Skeletal muscle tissue (tissue), 4 donors: Measurements from ENCODE around the gene MACROH2A1. TPM values are rescaled to one million over a fixed set of nuclear protein-coding genes. Genes with fewer than 3 reads are reported as not detected.

Source experiments
- H3K27ac ChIP-seq: one replicate; pipeline ENCODE4 v1.7.0; 2013; ENCODE audit warnings: mild to moderate bottlenecking, low read depth, low read length, inconsistent platforms
- H3K27me3 ChIP-seq, 3 donors: one replicate each; pipeline ENCODE4 v1.7.0; 2013; ENCODE audit warnings: low read length in 3 of 3; ENCODE audit not compliant: control insufficient read depth in 3 of 3, insufficient read depth in 3 of 3
- H3K36me3 ChIP-seq, 3 donors: one replicate each; pipeline ENCODE4 v1.7.0; 2013; ENCODE audit warnings: low read length in 3 of 3; ENCODE audit not compliant: control insufficient read depth in 3 of 3, insufficient read depth in 3 of 3
- H3K4me1 ChIP-seq, 3 donors: one replicate each; pipeline ENCODE4 v1.7.0; 2013; ENCODE audit warnings: low read length in 3 of 3, mild to moderate bottlenecking in 3 of 3; ENCODE audit not compliant: control insufficient read depth in 3 of 3, insufficient read depth in 3 of 3
- H3K4me3 ChIP-seq, 3 donors: one replicate each; pipeline ENCODE4 v1.7.0; 2013; ENCODE audit warnings: low read length in 3 of 3
- H3K9ac ChIP-seq, 3 donors: one replicate each; pipeline ENCODE4 v1.7.0; 2013; ENCODE audit warnings: low read length in 3 of 3, mild to moderate bottlenecking in 3 of 3, moderate library complexity in 2 of 3, low read depth in 1 of 3
- H3K9me3 ChIP-seq, 3 donors: one replicate each; pipeline ENCODE4 v1.7.0; 2013; ENCODE audit warnings: low read length in 3 of 3; ENCODE audit not compliant: control insufficient read depth in 3 of 3
- total RNA-seq: library from RNA; depleted of rRNA; stranded (reverse); fragments of >200 nt; gene quantifications from one replicate; pipeline ENCODE4 v1.2.3, GENCODE V29; 2014
- donor health status: Osteomylitis.

MACROH2A1 gene
- total RNA-seq, 1 donor from 2014 or later, result 86.1 TPM

GRCh38 chr5:135319928-135320606, 79.0 kb downstream of the MACROH2A1 start:
- no peaks in the 10 kb centered on the region for H3K36me3 ChIP-seq
- H3K27me3 ChIP-seq, result no peaks in the 10 kb centered on the region

GRCh38 chr5:135319458-135319857, 79.6 kb downstream of the MACROH2A1 start:
- Histone ChIP-seq H3K36me3 (no peaks in the 10 kb centered on the region), H3K4me3 (no peak overlapping the region), H3K4me1 (no peaks in the 10 kb centered on the region)

More at GRCh38 chr5:135319928-135320606, 79.0 kb downstream of the MACROH2A1 start:
- Histone ChIP-seq H3K4me3 (no peak overlapping the region), H3K27ac (no peak overlapping the region), H3K9ac (no peak overlapping the region), H3K9me3 (no peaks in the 10 kb centered on the region), H3K4me1 (no peaks in the 10 kb centered on the region)

GRCh38 chr5:135318924-135319323, 80.1 kb downstream of the MACROH2A1 start:
- Histone ChIP-seq H3K9ac (no peak overlapping the region), H3K27ac (no peak overlapping the region), H3K4me3 (no peak overlapping the region), H3K27me3 (no peaks in the 10 kb centered on the region), H3K9me3 (no peaks in the 10 kb centered on the region), H3K4me1 (no peaks in the 10 kb centered on the region), H3K36me3 (no peaks in the 10 kb centered on the region)

More at GRCh38 chr5:135319458-135319857, 79.6 kb downstream of the MACROH2A1 start:
- no peaks in the 10 kb centered on the region for H3K9me3 ChIP-seq
- no peaks in the 10 kb centered on the region for H3K27me3 ChIP-seq
- H3K9ac ChIP-seq, result no peak overlapping the region
- H3K27ac ChIP-seq, result no peak overlapping the region

DNA sequence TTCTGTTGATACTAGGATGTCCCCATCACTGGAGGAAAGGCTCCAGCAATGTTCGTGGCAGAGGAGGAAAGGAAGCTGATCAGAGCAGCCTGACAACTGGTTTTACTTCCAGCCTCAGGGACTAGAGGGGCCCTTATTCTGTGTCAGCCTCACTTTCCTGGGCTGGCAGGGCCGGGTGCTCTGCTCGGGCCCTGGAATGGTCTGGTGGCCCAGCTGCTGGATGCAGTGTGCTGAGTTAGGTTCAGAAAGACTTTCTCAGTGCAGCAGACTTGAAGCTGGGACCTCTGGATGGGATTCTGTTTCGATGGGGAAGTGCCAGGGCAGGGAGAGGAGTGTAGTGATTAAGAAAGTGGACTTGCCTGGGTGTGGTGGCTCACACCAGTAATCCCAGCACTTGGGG, 81.0 kb downstream of the MACROH2A1 start:
- Histone ChIP-seq H3K27me3 (no peaks in the 10 kb centered on the region), H3K36me3 (no peaks in the 10 kb centered on the region), H3K9ac (no peak overlapping the region), H3K4me1 (no peaks in the 10 kb centered on the region), H3K9me3 (no peaks in the 10 kb centered on the region), H3K27ac (no peak overlapping the region), H3K4me3 (no peak overlapping the region)

DNA sequence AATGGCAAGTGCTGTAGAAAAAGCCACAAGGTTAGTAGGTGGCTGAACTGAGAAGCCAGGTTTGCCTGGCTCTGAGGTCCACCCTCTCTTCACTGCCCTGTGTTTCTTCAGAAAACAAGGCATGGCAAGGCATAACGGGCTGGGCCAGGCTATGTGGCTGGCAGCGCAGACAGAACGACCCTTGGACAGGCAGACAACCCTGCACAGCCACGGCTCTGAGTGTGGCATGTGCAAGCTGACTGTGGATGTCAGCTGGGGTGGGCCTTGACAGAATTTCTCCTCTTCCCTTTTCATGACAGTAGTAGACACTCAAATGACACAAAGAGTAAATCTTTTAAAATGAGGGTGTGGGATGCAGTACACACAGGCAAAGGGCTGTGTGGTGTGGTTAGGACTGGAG, 81.7 kb downstream of the MACROH2A1 start:
- no peak overlapping the region for H3K27ac ChIP-seq
- H3K9ac ChIP-seq, result no peak overlapping the region
- no peaks in the 10 kb centered on the region for H3K9me3 ChIP-seq
- H3K36me3 ChIP-seq, result no peaks in the 10 kb centered on the region
- no peaks in the 10 kb centered on the region for H3K4me1 ChIP-seq
- no peaks in the 10 kb centered on the region for H3K27me3 ChIP-seq
- H3K4me3 ChIP-seq, result no peak overlapping the region

- no peak overlapping the region for H3K4me3 ChIP-seq
Measured at GRCh38 chr5:135315386-135315785, 83.6 kb downstream of the MACROH2A1 start.

GRCh38 chr5:135313946-135314345, 85.1 kb downstream of the MACROH2A1 start:
- no peak overlapping the region for H3K4me3 ChIP-seq
- H3K9me3 ChIP-seq, result no peaks in the 10 kb centered on the region
- no peaks in the 10 kb centered on the region for H3K4me1 ChIP-seq
- no peaks in the 10 kb centered on the region for H3K36me3 ChIP-seq
- H3K27ac ChIP-seq, result no peak overlapping the region
- H3K27me3 ChIP-seq, result no peaks in the 10 kb centered on the region
- no peak overlapping the region for H3K9ac ChIP-seq

More at GRCh38 chr5:135315386-135315785, 83.6 kb downstream of the MACROH2A1 start:
- no peaks in the 10 kb centered on the region for H3K27me3 ChIP-seq
- H3K9me3 ChIP-seq, result no peaks in the 10 kb centered on the region
- H3K27ac ChIP-seq, result no peak overlapping the region
- no peak overlapping the region for H3K9ac ChIP-seq
- H3K4me1 ChIP-seq, result no peaks in the 10 kb centered on the region
- H3K36me3 ChIP-seq, result no peaks in the 10 kb centered on the region

GRCh38 chr5:135313405-135313804, 85.6 kb downstream of the MACROH2A1 start:
- Histone ChIP-seq H3K36me3 (no peaks in the 10 kb centered on the region), H3K4me1 (no peaks in the 10 kb centered on the region), H3K27ac (no peak overlapping the region), H3K9me3 (no peaks in the 10 kb centered on the region), H3K4me3 (no peak overlapping the region), H3K27me3 (peaks cover 0 to 2% (median 0%) of the 10 kb centered on the region in 3 donors), H3K9ac (no peak overlapping the region)

DNA sequence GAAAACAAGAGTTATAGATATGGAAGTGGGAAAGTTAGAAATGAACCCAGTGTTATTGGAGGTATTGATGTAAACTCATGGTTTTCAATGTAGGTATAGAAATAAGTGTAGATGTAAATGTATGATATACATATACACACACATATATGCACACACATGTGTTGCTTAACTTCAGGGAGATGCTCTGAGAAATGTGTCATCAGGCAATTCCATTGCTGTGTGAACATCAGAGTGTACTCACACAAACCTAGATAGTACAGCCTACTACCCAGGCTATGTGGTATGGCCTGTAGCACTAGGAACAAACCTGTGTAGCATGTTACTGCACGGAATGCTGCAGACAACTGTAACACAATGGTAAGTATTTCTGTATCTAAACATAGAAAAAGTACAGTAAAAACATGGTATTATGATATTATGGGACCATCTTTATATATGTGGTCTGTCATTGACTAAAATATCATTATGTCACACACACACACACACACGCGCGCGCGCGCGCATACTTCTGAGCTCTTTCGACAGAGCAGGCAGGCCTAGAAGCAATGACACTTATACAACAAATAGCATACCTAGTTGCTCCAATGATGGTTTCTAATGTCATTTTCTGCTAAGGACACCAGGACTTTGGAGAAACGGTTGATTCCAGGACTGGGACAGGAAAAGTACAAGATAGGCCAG, 86.6 kb downstream of the MACROH2A1 start:
- H3K9me3 ChIP-seq, result no peaks in the 10 kb centered on the region
- no peaks in the 10 kb centered on the region for H3K36me3 ChIP-seq
- H3K4me3 ChIP-seq, result no peak overlapping the region
- H3K4me1 ChIP-seq, result no peaks in the 10 kb centered on the region
- H3K27ac ChIP-seq, result no peak overlapping the region
- peaks cover 0 to 2% (median 0%) of the 10 kb centered on the region in 3 donors for H3K27me3 ChIP-seq
- no peak overlapping the region for H3K9ac ChIP-seq

GRCh38 chr5:135310328-135310989, 88.6 kb downstream of the MACROH2A1 start:
- no peak overlapping the region for H3K4me3 ChIP-seq
- no peaks in the 10 kb centered on the region for H3K9me3 ChIP-seq
- H3K4me1 ChIP-seq, result no peaks in the 10 kb centered on the region
- H3K9ac ChIP-seq, result no peak overlapping the region
- H3K36me3 ChIP-seq, result no peaks in the 10 kb centered on the region
- H3K27ac ChIP-seq, result no peak overlapping the region
- peaks cover 0 to 2% (median 0%) of the 10 kb centered on the region in 3 donors for H3K27me3 ChIP-seq
